OCI-LY3 (cell line): ENCODE data around the gene CDK7.
"Not testable (repeated sequence)": the region's sequence is repeated elsewhere in the genome, so short reads cannot be mapped to it uniquely, and the experiment has no call there.

Source experiments
- H2AFZ ChIP-seq: fragments of 200-600, 300-600 bp; shearing (Covaris generic); 2 replicates; pipeline ENCODE4 v1.6.0; 2014; ENCODE audit warnings: antibody characterized with exemption, low read depth, low read length
- H3K27ac ChIP-seq: fragments of 200-600, 300-600 bp; sonication (generic); 2 replicates; pipeline ENCODE4 v1.5.1; 2014; ENCODE audit warnings: mild to moderate bottlenecking, low read length, moderate library complexity, mixed read lengths
- H3K27me3 ChIP-seq: fragments of 200-600, 300-600 bp; sonication (generic); 2 replicates; pipeline ENCODE4 v1.6.1; 2014; ENCODE audit warnings: low read depth, low read length, mixed read lengths
- H3K36me3 ChIP-seq: fragments of 200-600, 300-600 bp; sonication (generic); replicated peaks from 2 replicates; pipeline ENCODE3; 2014; ENCODE audit warnings: low read depth, low read length, mixed read lengths
- H3K4me1 ChIP-seq: fragments of 300-600, 200-600 bp; sonication (generic); 2 replicates; pipeline ENCODE4 v1.6.1; 2014; ENCODE audit warnings: low read length, mixed read lengths
- H3K4me2 ChIP-seq: fragments of 200-600, 300-600 bp; sonication (generic); 2 replicates; pipeline ENCODE4 v1.6.1; 2014; ENCODE audit warnings: low read length, mixed read lengths
- H3K4me3 ChIP-seq: fragments of 300-600, 200-600 bp; sonication (generic); 2 replicates; pipeline ENCODE4 v1.5.1; 2014; ENCODE audit warnings: antibody characterized with exemption, mild to moderate bottlenecking, low read length, moderate library complexity
- H3K79me2 ChIP-seq: fragments of 300-600, 200-600 bp; shearing (Covaris generic); 2 replicates; pipeline ENCODE4 v1.6.1; 2014; ENCODE audit warnings: mild to moderate bottlenecking, low read length, mixed read lengths
- H3K9ac ChIP-seq: fragments of 300-600, 200-600 bp; shearing (Covaris generic); 2 replicates; pipeline ENCODE4 v1.6.0; 2014; ENCODE audit warnings: mild to moderate bottlenecking, low read length, moderate library complexity
- H3K9me3 ChIP-seq: fragments of 200-600, 300-600 bp; shearing (Covaris generic); 2 replicates; pipeline ENCODE4 v1.6.1; 2014; ENCODE audit warnings: low read length, mixed read lengths; ENCODE audit not compliant: insufficient read depth
- H4K20me1 ChIP-seq: fragments of 200-600, 300-600 bp; sonication (generic); 2 replicates; pipeline ENCODE4 v1.6.1; 2016; ENCODE audit warnings: low read length, mixed read lengths; ENCODE audit not compliant: insufficient read depth
- CTCF ChIP-seq: fragments of 200-600, 300-600 bp; sonication (generic); IDR thresholded peaks from 2 replicates; pipeline ENCODE4 v1.5.1; 2014; ENCODE audit warnings: antibody characterized with exemption, low read length, low read depth
- EZH2phosphoT487 ChIP-seq: fragments of 200-600 bp; shearing (Covaris generic); IDR thresholded peaks from 2 replicates; pipeline ENCODE4 v1.6.1; 2018; ENCODE audit warnings: antibody characterized with exemption, mixed run types, low read depth

The CDK7 gene

GRCh38 chr5:69230181-69230580 lies 4.5 kb upstream of the CDK7 start:
- TF ChIP-seq EZH2phosphoT487, result no peak
- TF ChIP-seq CTCF, result no peak
- Histone ChIP-seq H4K20me1 (no peaks in the 10 kb centered on the region), H3K27me3 (no peaks in the 10 kb centered on the region), H3K79me2 (peaks cover 3% of the 10 kb centered on the region), H3K4me1 (peaks cover 4% of the 10 kb centered on the region; the same call in 1 of the 2 replicates), H3K27ac (no peak overlapping the region), H3K36me3 (peaks cover 2% of the 10 kb centered on the region), H3K4me3 (no peak overlapping the region), H3K9ac (no peak overlapping the region), H3K4me2 (no peak overlapping the region), H2AFZ (no peak overlapping the region), H3K9me3 (no peaks in the 10 kb centered on the region)

- no peak overlapping the region for H2AFZ ChIP-seq
- peaks cover 2% of the 10 kb centered on the region for H3K36me3 ChIP-seq
- H3K27me3 ChIP-seq, result no peaks in the 10 kb centered on the region
- no peak overlapping the region for H3K9ac ChIP-seq
- TF ChIP-seq EZH2phosphoT487, result no peak
- TF ChIP-seq CTCF, result no peak
- H3K9me3 ChIP-seq, result no peaks in the 10 kb centered on the region
- no peak overlapping the region for H3K4me2 ChIP-seq
- no peak overlapping the region for H3K4me3 ChIP-seq
- H3K4me1 ChIP-seq, result peaks cover 8% of the 10 kb centered on the region; the same call in 1 of the 2 replicates
- no peaks in the 10 kb centered on the region for H4K20me1 ChIP-seq
- no peak overlapping the region for H3K27ac ChIP-seq
- H3K79me2 ChIP-seq, result peaks cover 10% of the 10 kb centered on the region
These were observed 3.4 kb upstream of the CDK7 start for GRCh38 chr5:69231281-69231680.

GRCh38 chr5:69231851-69232250 lies 2.8 kb upstream of the CDK7 start:
- Histone ChIP-seq H2AFZ (no peak overlapping the region), H3K9ac (no peak overlapping the region), H3K4me3 (no peak overlapping the region), H3K79me2 (peaks cover 10% of the 10 kb centered on the region), H3K4me1 (peaks cover 8% of the 10 kb centered on the region; the same call in 1 of the 2 replicates), H3K27me3 (no peaks in the 10 kb centered on the region), H4K20me1 (no peaks in the 10 kb centered on the region), H3K36me3 (peaks cover 2% of the 10 kb centered on the region), H3K4me2 (no peak overlapping the region), H3K9me3 (no peaks in the 10 kb centered on the region), H3K27ac (no peak overlapping the region)
- no peak for TF ChIP-seq EZH2phosphoT487
- no peak for TF ChIP-seq CTCF

- H3K4me3 ChIP-seq, H4K20me1 ChIP-seq, H3K27ac ChIP-seq, H3K4me1 ChIP-seq, H2AFZ ChIP-seq, H3K27me3 ChIP-seq, H3K4me2 ChIP-seq, H3K36me3 ChIP-seq, H3K9me3 ChIP-seq, H3K79me2 ChIP-seq, H3K9ac ChIP-seq: not testable (repeated sequence)
These were observed 2.0 kb downstream of the CDK7 start for GRCh38 chr5:69236733-69237132.

- H3K9ac ChIP-seq, result no peak overlapping the region
- no peaks in the 10 kb centered on the region for H3K27me3 ChIP-seq
- peaks cover 8% of the 10 kb centered on the region; the same call in 1 of the 2 replicates for H3K4me1 ChIP-seq
- no peak overlapping the region for H3K4me3 ChIP-seq
- peaks cover 10% of the 10 kb centered on the region for H3K79me2 ChIP-seq
- no peaks in the 10 kb centered on the region for H4K20me1 ChIP-seq
- H2AFZ ChIP-seq, result no peak overlapping the region
- TF ChIP-seq CTCF (no peak), EZH2phosphoT487 (no peak)
- H3K27ac ChIP-seq, result no peak overlapping the region
- H3K4me2 ChIP-seq, result no peak overlapping the region
- H3K9me3 ChIP-seq, result no peaks in the 10 kb centered on the region
- H3K36me3 ChIP-seq, result peaks cover 10% of the 10 kb centered on the region
These were observed 3.2 kb downstream of the CDK7 start for GRCh38 chr5:69237877-69238276.
